OCI-LY7 (cell line): ENCODE results near the gene COPB2.

Source experiments
- CTCF ChIP-seq: fragments of 200-600 bp; sonication (generic); conservative IDR thresholded peaks from 2 replicates; pipeline ENCODE4 v1.5.1; 2014; ENCODE audit warnings: mild to moderate bottlenecking, antibody characterized with exemption, low read length, moderate library complexity, mixed read lengths
- EZH2phosphoT487 ChIP-seq: fragments of 200-600 bp; sonication (generic); IDR thresholded peaks from 2 replicates; pipeline ENCODE4 v1.6.1; 2018; ENCODE audit warnings: low read depth, borderline replicate concordance, mild to moderate bottlenecking, mixed run types, antibody characterized with exemption, low read length, moderate library complexity, mixed read lengths

- TF ChIP-seq EZH2phosphoT487 (no peak), CTCF (no peak)
Observed at GRCh38 chr3:139378587-139379241, 10.7 kb downstream of the COPB2 start.
